Keratinocyte (primary cell): ENCODE data around the gene PRSS8. TPM values are rescaled to one million over a fixed set of nuclear protein-coding genes. Genes with fewer than 3 reads are reported as not detected.
"Not testable (repeated sequence)": the region's sequence is repeated elsewhere in the genome, so short reads cannot be mapped to it uniquely, and the experiment has no call there.

ENCODE experiments used
- DNase-seq: peaks from one replicate; pipeline ENCODE4 v3.0.0-alpha.2; 2011; ENCODE audit warnings: low read depth, missing footprints, low spot score
- FAIRE-seq: peaks from 2 replicates; lab custom pipeline; 2011; peaks lifted over from hg19 to GRCh38; lab: Jason Lieb, UNC
- H2AFZ ChIP-seq: 2 replicates; pipeline ENCODE4 v1.6.0; 2012; ENCODE audit warnings: low read length, control low read depth, inconsistent platforms; ENCODE audit not compliant: control insufficient read depth
- H3K27ac ChIP-seq: 2 replicates; pipeline ENCODE4 v1.5.1; 2011; ENCODE audit warnings: low read length; ENCODE audit not compliant: control insufficient read depth, insufficient read depth
- H3K27me3 ChIP-seq: 3 replicates; pipeline ENCODE4 v1.6.0; 2011; ENCODE audit warnings: low read length; ENCODE audit not compliant: control insufficient read depth, insufficient read depth; ENCODE audit errors: extremely low read depth
- H3K36me3 ChIP-seq, 2 experiments: 2 replicates in 1 of 2; 3 replicates in 1 of 2; pipeline ENCODE4 v1.5.1; 2011; ENCODE audit warnings: low read length in 2 of 2, mild to moderate bottlenecking in 1 of 2; ENCODE audit not compliant: control insufficient read depth in 2 of 2, insufficient read depth in 2 of 2; ENCODE audit errors: extremely low read depth in 1 of 2
- H3K4me1 ChIP-seq: 3 replicates; pipeline ENCODE4 v1.5.1; 2011; ENCODE audit warnings: low read length; ENCODE audit not compliant: control insufficient read depth, insufficient read depth; ENCODE audit errors: extremely low read depth
- H3K4me2 ChIP-seq: 3 replicates; pipeline ENCODE4 v1.6.0; 2011; ENCODE audit warnings: low read depth, low read length; ENCODE audit not compliant: control insufficient read depth, insufficient read depth; ENCODE audit errors: extremely low read depth
- H3K4me3 ChIP-seq, 3 experiments: fragments of 200-600 bp in 1 of 3; sonication (generic) in 1 of 3; 2 replicates in 2 of 3; 3 replicates in 1 of 3; pipeline ENCODE4 v1.5.1; 2011 to 2016; ENCODE audit warnings: low read length in 3 of 3, mild to moderate bottlenecking in 3 of 3, control low read depth in 2 of 3, inconsistent platforms in 1 of 3, low read depth in 1 of 3, mixed read lengths in 1 of 3, mixed run types in 1 of 3, moderate library complexity in 1 of 3; ENCODE audit not compliant: control insufficient read depth in 2 of 3, insufficient read depth in 2 of 3; ENCODE audit errors: extremely low read depth in 1 of 3
- H3K79me2 ChIP-seq: 2 replicates; pipeline ENCODE4 v1.6.0; 2012; ENCODE audit warnings: low read length; ENCODE audit not compliant: control insufficient read depth, insufficient read depth
- H3K9ac ChIP-seq: 3 replicates; pipeline ENCODE4 v1.6.0; 2011; ENCODE audit warnings: low read length; ENCODE audit not compliant: control insufficient read depth, insufficient read depth; ENCODE audit errors: extremely low read depth
- H3K9me1 ChIP-seq: 3 replicates; pipeline ENCODE4 v1.6.0; 2011; ENCODE audit warnings: low read length; ENCODE audit not compliant: control insufficient read depth, insufficient read depth; ENCODE audit errors: extremely low read depth
- H3K9me3 ChIP-seq: 2 replicates; pipeline ENCODE4 v1.5.1; 2012; ENCODE audit warnings: low read depth, low read length; ENCODE audit not compliant: control insufficient read depth
- H4K20me1 ChIP-seq: 3 replicates; pipeline ENCODE4 v1.6.0; 2011; ENCODE audit warnings: low read length; ENCODE audit not compliant: control insufficient read depth, insufficient read depth; ENCODE audit errors: extremely low read depth
- EZH2 ChIP-seq: IDR thresholded peaks from one replicate; pipeline ENCODE4 v1.6.1; 2012; ENCODE audit warnings: inconsistent platforms, mild to moderate bottlenecking, low read length, moderate library complexity
- dilution Hi-C: fragments of 300-500 bp; cut with MboI; formaldehyde crosslinking; loops from one replicate; pipeline ENCODE4 v1.7.0; 2020; ENCODE audit warnings: low sequenced_read_pairs; ENCODE audit not compliant: extremely low pct_ligation_motif_present
- polyA plus RNA-seq, 5 experiments: library from polyadenylated mRNA; depleted of rRNA in 3 of 5; stranded (reverse) in 3 of 5; stranded (forward) in 1 of 5; unstranded in 1 of 5; fragments of >200 nt; gene quantifications; 1 replicate in 1 of 5; 2 replicates in 3 of 5; 3 replicates in 1 of 5; pipeline versions ENCODE4 v1.2.1 to v1.2.3, GENCODE V29; 2011 to 2012; ENCODE audit warnings: missing spikeins in 2 of 5, low read depth in 1 of 5, low replicate concordance in 1 of 5
- TF ChIP-seq, protein P1 (sequence below), 3 experiments: IDR thresholded peaks in 1 of 3; conservative IDR thresholded peaks in 1 of 3; optimal IDR thresholded peaks in 1 of 3; 2 replicates in 2 of 3; 3 replicates in 1 of 3; pipeline versions ENCODE3 to v1.5.1; 2011; ENCODE audit warnings: low read length in 3 of 3, mild to moderate bottlenecking in 3 of 3, moderate library complexity in 2 of 3, control low read depth in 1 of 3, inconsistent platforms in 1 of 3; ENCODE audit not compliant: insufficient read depth in 2 of 3; ENCODE audit errors: extremely low read depth in 1 of 3

The PRSS8 gene
- polyA plus RNA-seq, 1 donor (not counting 4 experiments of a cell fraction or from before 2014, with no cell fraction given) = 31.2 TPM

DNA sequence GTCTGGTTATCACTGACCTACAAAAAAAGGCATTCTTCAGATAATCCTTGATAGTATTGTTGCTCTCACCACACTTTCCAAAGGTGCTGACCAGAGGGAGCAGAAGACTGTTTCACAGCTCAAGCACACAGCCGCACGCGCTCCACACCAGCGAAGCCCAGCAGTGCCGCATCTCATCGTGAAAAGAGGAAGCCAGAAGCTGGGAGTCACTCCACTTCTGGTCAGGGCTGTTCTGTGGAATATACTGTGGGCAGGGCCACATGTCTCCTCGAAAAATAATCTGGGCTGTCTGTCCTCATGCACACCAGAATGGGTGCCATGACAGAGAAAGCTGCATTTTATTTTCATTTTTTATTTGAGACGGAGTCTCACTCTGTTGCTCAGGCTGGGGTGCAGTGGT, 21.6 kb upstream of the PRSS8 start:
- no peaks in the 10 kb centered on the region for H3K36me3 ChIP-seq
- no peak overlapping the region for H2AFZ ChIP-seq
- H3K4me1 ChIP-seq = no peaks in the 10 kb centered on the region
- FAIRE-seq (no peak), DNase-seq (no peak)
- no peaks in the 10 kb centered on the region for H3K27me3 ChIP-seq
- TF ChIP-seq EZH2 = no peak
- TF ChIP-seq, protein P1, sequence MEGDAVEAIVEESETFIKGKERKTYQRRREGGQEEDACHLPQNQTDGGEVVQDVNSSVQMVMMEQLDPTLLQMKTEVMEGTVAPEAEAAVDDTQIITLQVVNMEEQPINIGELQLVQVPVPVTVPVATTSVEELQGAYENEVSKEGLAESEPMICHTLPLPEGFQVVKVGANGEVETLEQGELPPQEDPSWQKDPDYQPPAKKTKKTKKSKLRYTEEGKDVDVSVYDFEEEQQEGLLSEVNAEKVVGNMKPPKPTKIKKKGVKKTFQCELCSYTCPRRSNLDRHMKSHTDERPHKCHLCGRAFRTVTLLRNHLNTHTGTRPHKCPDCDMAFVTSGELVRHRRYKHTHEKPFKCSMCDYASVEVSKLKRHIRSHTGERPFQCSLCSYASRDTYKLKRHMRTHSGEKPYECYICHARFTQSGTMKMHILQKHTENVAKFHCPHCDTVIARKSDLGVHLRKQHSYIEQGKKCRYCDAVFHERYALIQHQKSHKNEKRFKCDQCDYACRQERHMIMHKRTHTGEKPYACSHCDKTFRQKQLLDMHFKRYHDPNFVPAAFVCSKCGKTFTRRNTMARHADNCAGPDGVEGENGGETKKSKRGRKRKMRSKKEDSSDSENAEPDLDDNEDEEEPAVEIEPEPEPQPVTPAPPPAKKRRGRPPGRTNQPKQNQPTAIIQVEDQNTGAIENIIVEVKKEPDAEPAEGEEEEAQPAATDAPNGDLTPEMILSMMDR (optimal IDR thresholded peaks at IDR 0.05 in 1 of 3, IDR thresholded peaks at IDR 0.05 in 1 of 3, conservative IDR thresholded peaks at IDR 0.05 in 1 of 3; ENCODE audit: extremely low read depth in 1 of 3, insufficient read depth in 2 of 3, low read length in 3 of 3) = no peak
- no peaks in the 10 kb centered on the region for H3K9me1 ChIP-seq
- no peak overlapping the region for H3K27ac ChIP-seq
- H3K79me2 ChIP-seq = no peaks in the 10 kb centered on the region
- H3K9ac ChIP-seq = no peak overlapping the region
- no peaks in the 10 kb centered on the region for H3K9me3 ChIP-seq
- dilution Hi-C loops = no loop called here
- no peaks in the 10 kb centered on the region for H4K20me1 ChIP-seq
- no peak overlapping the region for H3K4me2 ChIP-seq
- H3K4me3 ChIP-seq = no peak overlapping the region

DNA sequence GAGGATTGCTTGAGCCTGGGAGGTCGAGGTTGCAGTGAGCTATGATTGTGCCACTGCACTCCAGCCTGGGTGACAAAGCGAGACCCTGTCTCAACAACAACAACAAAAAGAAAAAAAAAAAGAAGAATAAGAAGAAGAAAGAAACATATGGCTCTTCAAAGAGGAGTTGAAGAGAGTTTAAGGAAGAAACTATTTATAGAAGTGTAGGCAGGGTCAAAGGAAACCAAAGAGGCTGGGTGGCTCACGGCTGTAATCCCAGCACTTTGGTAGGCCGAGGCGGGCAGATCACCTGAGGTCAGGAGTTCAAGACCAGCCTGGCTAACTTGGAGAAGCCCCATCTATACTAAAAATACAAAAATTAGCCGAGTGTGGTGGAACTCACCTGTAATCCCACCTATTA, 15.4 kb upstream of the PRSS8 start:
- H3K79me2 ChIP-seq, H3K4me3 ChIP-seq, H3K27ac ChIP-seq, H3K36me3 ChIP-seq, H3K4me1 ChIP-seq, H3K9me1 ChIP-seq, DNase-seq, dilution Hi-C loops, H3K4me2 ChIP-seq, H3K9me3 ChIP-seq, H4K20me1 ChIP-seq, FAIRE-seq, H3K9ac ChIP-seq, H2AFZ ChIP-seq, H3K27me3 ChIP-seq: not testable (repeated sequence)
